Ectodermal cell (in vitro differentiated cells): Measurements from ENCODE around the gene STEAP4.

Source experiments
- H3K27ac ChIP-seq: 2 replicates; pipeline ENCODE4 v1.7.0; 2013; ENCODE audit warnings: mild to moderate bottlenecking, low read depth, low read length; ENCODE audit not compliant: insufficient read depth, poor library complexity, severe bottlenecking
- H3K27me3 ChIP-seq: 2 replicates; pipeline ENCODE4 v1.7.0; 2013; ENCODE audit warnings: mild to moderate bottlenecking, low read length; ENCODE audit not compliant: insufficient read depth, control insufficient read depth, poor library complexity, severe bottlenecking
- H3K36me3 ChIP-seq: one replicate; pipeline ENCODE4 v1.7.0; 2013; ENCODE audit warnings: low read length; ENCODE audit not compliant: control insufficient read depth, insufficient read depth
- H3K4me1 ChIP-seq: one replicate; pipeline ENCODE4 v1.7.0; 2013; ENCODE audit warnings: low read length; ENCODE audit not compliant: control insufficient read depth, insufficient read depth
- H3K4me3 ChIP-seq: 2 replicates; pipeline ENCODE4 v1.7.0; 2013; ENCODE audit warnings: low read depth, low read length, control low read depth; ENCODE audit not compliant: insufficient read depth
- H3K9me3 ChIP-seq: 2 replicates; pipeline ENCODE4 v1.7.0; 2013; ENCODE audit warnings: mild to moderate bottlenecking, low read length, moderate library complexity; ENCODE audit not compliant: control insufficient read depth
- WGBS, 2 experiments: methylation state at CpG; one replicate each; pipeline ENCODE4 v1.1.7; 2013; ENCODE audit warnings: missing lambda C conversion rate in 2 of 2; 5-methylcytosine and 5-hydroxymethylcytosine counted together

Gene STEAP4

GRCh38 chr7:88301924-88302323 lies 4.8 kb downstream of the STEAP4 start:
- Histone ChIP-seq H3K27me3 (peaks cover 17% of the 10 kb centered on the region), H3K9me3 (no peaks in the 10 kb centered on the region), H3K36me3 (no peaks in the 10 kb centered on the region), H3K27ac (no peak overlapping the region), H3K4me1 (no peaks in the 10 kb centered on the region), H3K4me3 (no peak overlapping the region)
- WGBS, 2 experiments = 86 to 93% methylated on average over 1 of the region's 1 CpG

- WGBS, 2 experiments = 91 to 94% methylated on average over 1 of the region's 1 CpG
- peaks cover 2% of the 10 kb centered on the region for H3K27me3 ChIP-seq
- no peak overlapping the region for H3K27ac ChIP-seq
- no peaks in the 10 kb centered on the region for H3K9me3 ChIP-seq
- no peaks in the 10 kb centered on the region for H3K36me3 ChIP-seq
- H3K4me1 ChIP-seq = no peaks in the 10 kb centered on the region
- no peak overlapping the region for H3K4me3 ChIP-seq
Observed at GRCh38 chr7:88300401-88300945, 6.2 kb downstream of the STEAP4 start.

GRCh38 chr7:88299126-88299525 lies 7.6 kb downstream of the STEAP4 start:
- WGBS, 2 experiments = 81 to 92% methylated on average over 1 to 3 of the region's 3 CpGs
- H3K4me3 ChIP-seq = no peak overlapping the region
- no peaks in the 10 kb centered on the region for H3K27me3 ChIP-seq
- no peaks in the 10 kb centered on the region for H3K9me3 ChIP-seq
- no peaks in the 10 kb centered on the region for H3K36me3 ChIP-seq
- H3K27ac ChIP-seq = no peak overlapping the region
- H3K4me1 ChIP-seq = no peaks in the 10 kb centered on the region

- Histone ChIP-seq H3K4me1 (no peaks in the 10 kb centered on the region), H3K36me3 (no peaks in the 10 kb centered on the region), H3K27ac (no peak overlapping the region), H3K9me3 (no peaks in the 10 kb centered on the region), H3K27me3 (no peaks in the 10 kb centered on the region), H3K4me3 (no peak overlapping the region)
- 92 to 96% methylated on average over 1 of the region's 1 CpG for WGBS, 2 experiments
Observed at GRCh38 chr7:88293866-88294265, 12.8 kb downstream of the STEAP4 start.

- Histone ChIP-seq H3K27me3 (no peaks in the 10 kb centered on the region), H3K4me3 (no peak overlapping the region), H3K36me3 (no peaks in the 10 kb centered on the region), H3K27ac (no peak overlapping the region), H3K4me1 (no peaks in the 10 kb centered on the region), H3K9me3 (no peaks in the 10 kb centered on the region)
- WGBS, 2 experiments = 94 to 98% methylated on average over 9 to 11 of the region's 11 CpGs
Observed at GRCh38 chr7:88291398-88292173, 15.1 kb downstream of the STEAP4 start.

- H3K27ac ChIP-seq = no peak overlapping the region
- no peak overlapping the region for H3K4me3 ChIP-seq
- no peaks in the 10 kb centered on the region for H3K9me3 ChIP-seq
- 92 to 95% methylated on average over 4 of the region's 4 CpGs for WGBS, 2 experiments
- H3K4me1 ChIP-seq = no peaks in the 10 kb centered on the region
- no peaks in the 10 kb centered on the region for H3K27me3 ChIP-seq
- no peaks in the 10 kb centered on the region for H3K36me3 ChIP-seq
Observed at GRCh38 chr7:88290491-88290890, 16.2 kb downstream of the STEAP4 start.

GRCh38 chr7:88289564-88290025 lies 17.1 kb downstream of the STEAP4 start:
- Histone ChIP-seq H3K27me3 (no peaks in the 10 kb centered on the region), H3K4me3 (no peak overlapping the region), H3K9me3 (no peaks in the 10 kb centered on the region), H3K4me1 (no peaks in the 10 kb centered on the region), H3K27ac (no peak overlapping the region), H3K36me3 (no peaks in the 10 kb centered on the region)
- 93 to 96% methylated on average over 1 to 2 of the region's 2 CpGs for WGBS, 2 experiments

- WGBS, 2 experiments = 60 to 89% methylated on average over 1 to 2 of the region's 2 CpGs
- no peak overlapping the region for H3K4me3 ChIP-seq
- H3K36me3 ChIP-seq = no peaks in the 10 kb centered on the region
- no peaks in the 10 kb centered on the region for H3K9me3 ChIP-seq
- no peaks in the 10 kb centered on the region for H3K4me1 ChIP-seq
- no peaks in the 10 kb centered on the region for H3K27me3 ChIP-seq
- no peak overlapping the region for H3K27ac ChIP-seq
Observed at GRCh38 chr7:88281749-88282148, 24.9 kb downstream of the STEAP4 start.

GRCh38 chr7:88280801-88281200 lies 25.9 kb downstream of the STEAP4 start:
- 89 to 90% methylated on average over 1 of the region's 1 CpG for WGBS, 2 experiments
- Histone ChIP-seq H3K4me3 (no peak overlapping the region), H3K27ac (no peak overlapping the region), H3K27me3 (no peaks in the 10 kb centered on the region), H3K9me3 (no peaks in the 10 kb centered on the region), H3K36me3 (no peaks in the 10 kb centered on the region), H3K4me1 (no peaks in the 10 kb centered on the region)

GRCh38 chr7:88279323-88279722 lies 27.4 kb downstream of the STEAP4 start:
- Histone ChIP-seq H3K4me3 (no peak overlapping the region), H3K27ac (no peak overlapping the region), H3K36me3 (no peaks in the 10 kb centered on the region), H3K27me3 (no peaks in the 10 kb centered on the region), H3K9me3 (no peaks in the 10 kb centered on the region), H3K4me1 (no peaks in the 10 kb centered on the region)
- 96 to 100% methylated on average over 3 of the region's 3 CpGs for WGBS, 2 experiments
